DOHH2 (cell line): ENCODE results near the gene DISC1.

Experiments used
- H3F3A ChIP-seq: fragments of 200-600 bp; sonication (generic), shearing (Covaris generic); 2 replicates; pipeline ENCODE4 v1.6.0; 2016; ENCODE audit warnings: antibody characterized with exemption, mild to moderate bottlenecking; ENCODE audit not compliant: control insufficient read depth, insufficient read depth
- H3K27ac ChIP-seq: fragments of 200-600 bp; sonication (generic); 2 replicates; pipeline ENCODE4 v1.5.1; 2014; ENCODE audit warnings: low read depth, mild to moderate bottlenecking, low read length, moderate library complexity
- H3K27me3 ChIP-seq: fragments of 200-600 bp; sonication (generic); 2 replicates; pipeline ENCODE4 v1.6.1; 2014; ENCODE audit warnings: mild to moderate bottlenecking, low read length, mixed read lengths; ENCODE audit not compliant: control insufficient read depth
- H3K36me3 ChIP-seq: fragments of 200-600 bp; sonication (generic); 2 replicates; pipeline ENCODE4 v1.6.1; 2014; ENCODE audit warnings: mild to moderate bottlenecking, low read length, moderate library complexity, mixed read lengths; ENCODE audit not compliant: control insufficient read depth
- H3K4me1 ChIP-seq: fragments of 200-600 bp; sonication (generic); 2 replicates; pipeline ENCODE4 v1.6.1; 2014; ENCODE audit warnings: mild to moderate bottlenecking, low read length, mixed read lengths; ENCODE audit not compliant: control insufficient read depth
- H3K4me2 ChIP-seq: fragments of 200-600 bp; sonication (generic); 2 replicates; pipeline ENCODE4 v1.6.0; 2014; ENCODE audit warnings: mild to moderate bottlenecking, low read length, moderate library complexity
- H3K4me3 ChIP-seq: fragments of 200-600 bp; sonication (generic); 2 replicates; pipeline ENCODE4 v1.5.1; 2014; ENCODE audit warnings: mild to moderate bottlenecking, low read length, mixed read lengths
- H3K79me2 ChIP-seq: fragments of 200-600 bp; sonication (generic); 2 replicates; pipeline ENCODE4 v1.6.1; 2014; ENCODE audit warnings: mild to moderate bottlenecking, low read length, mixed read lengths; ENCODE audit not compliant: control insufficient read depth
- H3K9me2 ChIP-seq: fragments of 200-600 bp; sonication (generic); replicated peaks from 2 replicates; pipeline ENCODE4 v1.6.1; 2014; ENCODE audit warnings: mild to moderate bottlenecking, low read length, mixed read lengths; ENCODE audit not compliant: control insufficient read depth
- H3K9me3 ChIP-seq: fragments of 200-600 bp; sonication (generic); 2 replicates; pipeline ENCODE4 v1.6.1; 2014; ENCODE audit warnings: antibody characterized with exemption, low read length, mixed read lengths; ENCODE audit not compliant: control insufficient read depth, insufficient read depth
- H4K20me1 ChIP-seq: fragments of 200-600 bp; sonication (generic); 2 replicates; pipeline ENCODE4 v1.6.0; 2014; ENCODE audit warnings: low read depth, mild to moderate bottlenecking, antibody characterized with exemption, low read length, moderate library complexity; ENCODE audit not compliant: control insufficient read depth, insufficient read depth
- CTCF ChIP-seq: fragments of 200-600 bp; sonication (generic); IDR thresholded peaks from one replicate; pipeline ENCODE4 v1.5.1; 2014; ENCODE audit warnings: antibody characterized with exemption, mild to moderate bottlenecking, low read depth, low read length; ENCODE audit not compliant: poor library complexity, severe bottlenecking
- EZH2phosphoT487 ChIP-seq: fragments of 200-600 bp; sonication (generic); IDR thresholded peaks from 2 replicates; pipeline ENCODE4 v1.6.1; 2017; ENCODE audit warnings: borderline replicate concordance, mild to moderate bottlenecking, antibody characterized with exemption, low read length, moderate library complexity, mixed read lengths

The DISC1 gene

DNA sequence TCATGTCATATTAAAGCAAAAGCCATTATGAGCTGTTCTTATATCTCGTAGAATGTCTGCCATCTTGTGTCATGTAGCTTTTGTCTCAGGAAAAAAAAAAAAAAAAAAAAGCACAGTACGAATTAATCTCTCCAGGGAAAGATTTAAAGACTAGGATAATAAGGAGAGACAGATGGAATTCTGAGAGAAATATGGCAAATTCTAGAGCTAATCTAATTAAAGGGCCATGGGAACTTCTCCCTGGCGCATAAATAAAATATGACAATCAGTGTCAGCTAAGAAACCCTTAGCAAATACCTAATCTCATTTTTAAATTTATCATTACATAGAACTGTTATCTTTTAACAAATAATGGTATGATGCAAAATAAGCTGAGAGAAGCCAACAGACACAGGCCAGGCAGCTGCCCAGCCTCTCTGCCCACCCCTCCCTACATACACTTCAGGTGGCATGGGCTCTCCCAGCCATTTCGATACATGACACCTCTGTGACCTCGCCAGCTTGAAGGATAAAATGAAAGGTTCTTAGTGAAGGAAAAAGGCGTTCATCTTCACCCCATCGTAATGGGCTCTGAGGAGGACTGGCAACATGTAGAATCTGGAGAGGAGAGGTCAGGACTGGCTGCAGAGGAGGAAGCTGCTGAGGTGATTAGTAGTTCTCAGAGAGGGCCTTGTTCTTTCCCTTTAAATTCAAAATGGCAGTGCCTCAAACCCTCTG, 39.8 kb downstream of the DISC1 start:
- H3K9me2 ChIP-seq: no peaks in the 10 kb centered on the region
- TF ChIP-seq EZH2phosphoT487 (no peak), CTCF (no peak)
- H3K4me3 ChIP-seq: no peak overlapping the region
- no peaks in the 10 kb centered on the region for H4K20me1 ChIP-seq
- H3K27ac ChIP-seq: no peak overlapping the region
- H3K36me3 ChIP-seq: no peaks in the 10 kb centered on the region
- H3K4me1 ChIP-seq: no peaks in the 10 kb centered on the region
- no peaks in the 10 kb centered on the region for H3K27me3 ChIP-seq
- H3K9me3 ChIP-seq: no peaks in the 10 kb centered on the region
- H3F3A ChIP-seq: no peaks in the 10 kb centered on the region
- no peaks in the 10 kb centered on the region for H3K79me2 ChIP-seq
- no peak overlapping the region for H3K4me2 ChIP-seq

GRCh38 chr1:231666937-231667608, 40.5 kb downstream of the DISC1 start:
- TF ChIP-seq EZH2phosphoT487: no peak
- TF ChIP-seq CTCF: no peak
- Histone ChIP-seq H3K27me3 (no peaks in the 10 kb centered on the region), H3K4me1 (no peaks in the 10 kb centered on the region), H3K9me3 (no peaks in the 10 kb centered on the region), H3K4me2 (no peak overlapping the region), H3F3A (no peaks in the 10 kb centered on the region), H3K27ac (no peak overlapping the region), H4K20me1 (no peaks in the 10 kb centered on the region), H3K9me2 (no peaks in the 10 kb centered on the region), H3K36me3 (no peaks in the 10 kb centered on the region), H3K4me3 (no peak overlapping the region), H3K79me2 (no peaks in the 10 kb centered on the region)

- TF ChIP-seq EZH2phosphoT487 (no peak), CTCF (no peak)
- Histone ChIP-seq H3F3A (no peaks in the 10 kb centered on the region), H3K9me2 (no peaks in the 10 kb centered on the region), H3K4me1 (no peaks in the 10 kb centered on the region), H3K36me3 (no peaks in the 10 kb centered on the region), H3K9me3 (no peaks in the 10 kb centered on the region), H3K79me2 (no peaks in the 10 kb centered on the region), H3K4me3 (no peak overlapping the region), H4K20me1 (no peaks in the 10 kb centered on the region), H3K27ac (no peak overlapping the region), H3K4me2 (no peak overlapping the region), H3K27me3 (no peaks in the 10 kb centered on the region)
Measured at GRCh38 chr1:231667896-231668506, 41.4 kb downstream of the DISC1 start.
